LNCAP (cell line): Measurements from ENCODE around the gene BCORL1.

Source experiments
- TF ChIP-seq, protein P1 (sequence below): fragments of 450-650 bp; IDR thresholded peaks from 2 replicates; pipeline ENCODE4 v1.5.1; 2017; ENCODE audit warnings: mild to moderate bottlenecking

BCORL1 gene, protein sequence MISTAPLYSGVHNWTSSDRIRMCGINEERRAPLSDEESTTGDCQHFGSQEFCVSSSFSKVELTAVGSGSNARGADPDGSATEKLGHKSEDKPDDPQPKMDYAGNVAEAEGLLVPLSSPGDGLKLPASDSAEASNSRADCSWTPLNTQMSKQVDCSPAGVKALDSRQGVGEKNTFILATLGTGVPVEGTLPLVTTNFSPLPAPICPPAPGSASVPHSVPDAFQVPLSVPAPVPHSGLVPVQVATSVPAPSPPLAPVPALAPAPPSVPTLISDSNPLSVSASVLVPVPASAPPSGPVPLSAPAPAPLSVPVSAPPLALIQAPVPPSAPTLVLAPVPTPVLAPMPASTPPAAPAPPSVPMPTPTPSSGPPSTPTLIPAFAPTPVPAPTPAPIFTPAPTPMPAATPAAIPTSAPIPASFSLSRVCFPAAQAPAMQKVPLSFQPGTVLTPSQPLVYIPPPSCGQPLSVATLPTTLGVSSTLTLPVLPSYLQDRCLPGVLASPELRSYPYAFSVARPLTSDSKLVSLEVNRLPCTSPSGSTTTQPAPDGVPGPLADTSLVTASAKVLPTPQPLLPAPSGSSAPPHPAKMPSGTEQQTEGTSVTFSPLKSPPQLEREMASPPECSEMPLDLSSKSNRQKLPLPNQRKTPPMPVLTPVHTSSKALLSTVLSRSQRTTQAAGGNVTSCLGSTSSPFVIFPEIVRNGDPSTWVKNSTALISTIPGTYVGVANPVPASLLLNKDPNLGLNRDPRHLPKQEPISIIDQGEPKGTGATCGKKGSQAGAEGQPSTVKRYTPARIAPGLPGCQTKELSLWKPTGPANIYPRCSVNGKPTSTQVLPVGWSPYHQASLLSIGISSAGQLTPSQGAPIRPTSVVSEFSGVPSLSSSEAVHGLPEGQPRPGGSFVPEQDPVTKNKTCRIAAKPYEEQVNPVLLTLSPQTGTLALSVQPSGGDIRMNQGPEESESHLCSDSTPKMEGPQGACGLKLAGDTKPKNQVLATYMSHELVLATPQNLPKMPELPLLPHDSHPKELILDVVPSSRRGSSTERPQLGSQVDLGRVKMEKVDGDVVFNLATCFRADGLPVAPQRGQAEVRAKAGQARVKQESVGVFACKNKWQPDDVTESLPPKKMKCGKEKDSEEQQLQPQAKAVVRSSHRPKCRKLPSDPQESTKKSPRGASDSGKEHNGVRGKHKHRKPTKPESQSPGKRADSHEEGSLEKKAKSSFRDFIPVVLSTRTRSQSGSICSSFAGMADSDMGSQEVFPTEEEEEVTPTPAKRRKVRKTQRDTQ (N-terminal part only)

DNA sequence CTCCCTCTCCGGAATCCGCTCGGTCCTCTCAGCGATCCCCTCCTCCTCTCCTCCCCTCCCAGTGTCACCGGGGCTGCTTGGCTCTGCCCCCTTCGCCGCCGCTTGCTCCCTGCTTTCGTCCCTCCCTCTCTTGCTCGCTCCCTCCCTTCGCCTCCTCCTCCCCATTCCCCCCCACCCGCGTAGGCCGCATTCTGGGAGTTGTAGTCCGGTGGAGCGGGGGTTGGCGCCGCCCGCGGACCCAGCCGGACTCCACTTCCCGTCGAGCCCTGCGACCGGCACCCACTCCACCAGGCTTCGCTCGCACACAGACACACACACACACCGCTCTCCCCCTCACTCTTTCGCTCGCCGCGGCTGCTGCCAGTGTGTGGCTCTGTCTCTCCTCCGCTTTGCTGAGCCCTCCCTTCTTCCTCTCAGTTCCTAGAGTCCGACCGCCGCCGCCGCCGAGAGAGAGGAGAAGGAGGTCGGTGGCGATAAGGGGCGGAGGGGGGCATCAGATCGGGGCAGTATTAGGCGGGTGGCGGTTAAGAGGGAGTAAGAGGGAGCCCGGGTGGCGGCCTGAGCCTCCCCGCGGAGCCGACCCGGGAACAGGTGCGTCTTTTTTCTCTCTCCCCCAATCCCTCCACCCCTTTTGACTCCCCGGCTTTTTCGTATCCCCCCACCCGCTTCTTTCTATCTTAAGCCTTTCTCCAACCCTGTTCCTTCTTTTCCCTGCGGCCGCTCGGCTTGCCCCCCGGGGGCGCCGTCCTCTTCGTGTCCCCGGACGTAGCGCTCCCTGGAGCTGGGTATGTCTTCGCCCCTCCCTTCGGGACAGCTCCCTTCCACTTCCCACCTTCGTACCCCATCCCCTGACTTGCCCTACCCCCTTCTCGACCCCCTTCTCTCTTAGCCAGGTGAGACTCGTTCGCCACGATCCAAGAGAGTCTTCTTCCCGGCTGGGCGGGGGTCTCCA lies at the start of gene BCORL1:
BCORL1 (plus strand) TSS at position 336 of the 952 bp plus-strand sequence. CDS start 22,597 bp downstream, outside the sequence.
- TF ChIP-seq, protein P1, sequence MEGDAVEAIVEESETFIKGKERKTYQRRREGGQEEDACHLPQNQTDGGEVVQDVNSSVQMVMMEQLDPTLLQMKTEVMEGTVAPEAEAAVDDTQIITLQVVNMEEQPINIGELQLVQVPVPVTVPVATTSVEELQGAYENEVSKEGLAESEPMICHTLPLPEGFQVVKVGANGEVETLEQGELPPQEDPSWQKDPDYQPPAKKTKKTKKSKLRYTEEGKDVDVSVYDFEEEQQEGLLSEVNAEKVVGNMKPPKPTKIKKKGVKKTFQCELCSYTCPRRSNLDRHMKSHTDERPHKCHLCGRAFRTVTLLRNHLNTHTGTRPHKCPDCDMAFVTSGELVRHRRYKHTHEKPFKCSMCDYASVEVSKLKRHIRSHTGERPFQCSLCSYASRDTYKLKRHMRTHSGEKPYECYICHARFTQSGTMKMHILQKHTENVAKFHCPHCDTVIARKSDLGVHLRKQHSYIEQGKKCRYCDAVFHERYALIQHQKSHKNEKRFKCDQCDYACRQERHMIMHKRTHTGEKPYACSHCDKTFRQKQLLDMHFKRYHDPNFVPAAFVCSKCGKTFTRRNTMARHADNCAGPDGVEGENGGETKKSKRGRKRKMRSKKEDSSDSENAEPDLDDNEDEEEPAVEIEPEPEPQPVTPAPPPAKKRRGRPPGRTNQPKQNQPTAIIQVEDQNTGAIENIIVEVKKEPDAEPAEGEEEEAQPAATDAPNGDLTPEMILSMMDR = no peak

DNA sequence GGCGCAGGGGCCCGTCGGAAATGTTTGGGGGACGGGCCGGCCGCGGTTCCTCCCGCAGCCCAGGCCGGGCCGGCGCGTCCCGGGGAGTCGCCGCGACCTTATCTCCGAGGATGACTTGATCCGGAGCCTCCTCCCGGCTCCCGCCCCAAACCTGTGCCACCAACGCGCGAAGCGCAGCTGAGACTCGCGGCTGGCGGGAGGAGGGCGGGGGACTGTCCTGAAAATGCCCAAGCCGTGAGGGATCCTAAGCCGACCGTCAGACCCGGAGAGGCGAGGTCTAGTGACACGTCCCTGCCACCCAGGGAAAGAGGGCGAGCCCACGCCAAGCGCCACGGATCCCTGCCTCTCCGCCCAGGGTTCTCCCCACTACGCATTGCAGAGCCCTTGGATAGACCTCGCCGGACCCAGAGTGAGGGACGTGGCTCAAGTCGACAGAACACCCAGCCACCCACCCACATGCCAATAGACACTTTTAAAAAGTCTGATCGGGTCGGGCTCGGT lies 49.6 kb upstream of the BCORL1 start:
- TF ChIP-seq, protein P1 = no peak

DNA sequence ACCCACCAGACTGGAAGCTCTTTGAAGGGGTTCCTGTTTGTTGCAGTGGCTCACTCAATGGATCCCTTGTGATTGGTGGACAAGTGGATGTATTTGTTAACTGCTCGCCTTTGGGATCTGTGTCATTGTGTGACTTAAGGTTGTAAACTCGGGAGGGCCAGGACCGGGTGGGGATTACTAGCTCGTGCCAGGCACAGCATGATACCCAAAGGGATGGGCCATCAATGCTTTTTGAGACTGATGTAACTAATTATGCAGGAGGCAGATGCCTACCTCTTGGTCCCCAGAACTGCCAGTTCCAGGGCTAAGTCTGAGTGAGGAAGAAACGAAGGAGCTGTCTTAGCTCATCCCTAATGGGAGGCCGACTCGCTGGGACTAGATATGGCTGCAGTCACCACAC lies 48.7 kb upstream of the BCORL1 start:
- TF ChIP-seq, protein P1 = no peak

DNA sequence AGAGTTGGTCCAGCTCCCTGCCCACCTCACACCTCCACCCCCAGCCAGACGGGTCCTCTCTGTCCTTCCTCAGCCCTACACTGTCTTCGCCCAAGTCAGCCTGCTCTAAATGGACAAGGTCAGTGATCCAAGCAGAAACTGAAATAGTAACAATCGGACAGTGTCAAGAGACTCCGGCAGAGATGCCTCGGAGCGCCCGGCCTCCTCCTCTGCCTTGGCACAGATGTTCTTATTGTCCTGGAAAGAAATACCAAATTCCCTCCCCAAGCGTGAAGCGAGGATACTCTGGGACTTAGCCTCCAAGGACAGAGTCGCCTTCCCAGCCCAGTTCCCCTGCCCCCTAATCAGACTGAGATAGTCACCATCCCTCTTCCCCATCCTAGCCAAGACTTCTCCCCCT lies 48.0 kb upstream of the BCORL1 start:
- TF ChIP-seq, protein P1 = no peak

DNA sequence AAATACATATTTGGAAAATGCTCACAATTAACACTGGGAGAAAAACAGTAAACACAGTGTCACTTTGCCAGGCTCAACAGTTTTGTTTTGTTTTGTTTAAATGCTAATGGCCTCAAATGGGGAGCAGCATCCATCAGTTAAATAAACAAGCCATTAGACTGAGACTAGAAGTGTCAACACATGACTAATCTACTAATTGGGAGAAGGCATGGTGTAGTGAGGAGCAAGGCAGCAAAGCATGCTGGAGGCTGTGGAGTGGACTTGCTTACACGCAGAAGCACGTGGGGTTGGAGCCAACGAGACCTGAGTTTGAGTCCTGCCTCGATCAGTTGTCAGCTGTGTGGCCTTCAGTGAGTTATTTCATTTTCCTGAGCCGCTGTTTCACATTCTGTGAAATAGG lies 47.5 kb upstream of the BCORL1 start:
- TF ChIP-seq, protein P1 = no peak

DNA sequence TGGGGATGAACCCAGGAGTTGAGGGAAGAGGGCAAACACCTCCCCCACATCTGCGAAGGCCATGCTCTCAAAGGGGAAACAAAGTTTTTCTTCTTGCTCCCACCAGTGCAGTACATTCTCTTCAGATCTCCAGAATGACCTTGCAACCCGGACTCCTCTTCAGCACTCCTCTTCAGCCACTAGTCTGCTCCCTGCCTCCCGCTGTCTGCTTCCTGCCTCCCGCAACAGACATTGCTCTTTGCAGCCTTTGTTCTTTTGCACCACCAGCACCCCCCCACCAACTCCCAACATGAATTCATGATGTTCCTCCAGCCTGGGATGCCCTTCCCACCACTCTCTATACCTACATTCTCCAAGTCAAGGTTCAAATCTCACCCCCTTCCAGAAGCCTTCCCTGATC lies 44.4 kb upstream of the BCORL1 start:
- TF ChIP-seq, protein P1 = no peak
